TTC549 (cell line): Measurements from ENCODE around the gene TIE1.

ENCODE experiments used
- FAIRE-seq: peaks from 2 replicates; lab custom pipeline; 2012; peaks lifted over from hg19 to GRCh38; lab: Jason Lieb, UNC

Gene TIE1

DNA sequence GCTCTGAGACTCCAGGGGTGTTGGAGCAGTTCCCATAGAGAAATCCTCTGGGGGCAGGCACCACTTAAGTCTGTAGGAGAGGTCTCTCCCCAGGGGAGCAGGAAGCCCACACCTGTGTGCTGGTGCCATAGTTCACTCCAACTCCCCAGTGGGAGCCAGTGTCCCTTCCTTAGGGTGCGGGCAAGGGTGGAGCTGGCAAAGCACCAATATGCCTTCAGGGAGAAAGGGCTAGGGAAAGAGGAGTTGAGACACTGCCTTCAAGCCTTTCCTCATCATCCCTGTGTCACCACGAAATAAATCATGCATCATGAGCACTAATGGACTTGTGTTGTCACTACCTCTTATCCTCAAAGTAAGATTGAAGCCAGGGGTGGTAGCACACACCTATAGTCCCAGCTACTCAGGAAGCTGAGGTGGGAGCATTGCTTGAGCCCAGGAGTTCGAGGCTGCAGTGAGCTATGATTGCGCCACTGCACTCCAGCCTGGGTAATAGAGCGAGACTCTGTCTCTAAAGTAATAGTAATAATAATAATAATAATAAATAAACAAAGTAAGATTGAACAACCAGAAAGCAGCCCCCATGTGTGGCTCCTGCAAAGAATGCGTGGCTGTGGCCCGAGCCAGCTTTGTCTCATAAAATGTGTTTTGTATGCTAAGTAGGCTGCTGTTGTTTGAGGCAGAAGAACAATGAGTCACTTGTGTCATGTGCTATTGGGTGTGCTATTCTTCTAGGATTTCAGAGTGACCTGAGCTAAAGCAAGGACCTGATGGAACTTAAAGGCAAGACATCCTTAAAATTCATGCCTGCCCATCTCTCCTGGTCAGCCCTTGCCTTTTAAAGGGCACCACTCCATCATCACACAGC is 6.7 kb upstream of the TIE1 start:
- FAIRE-seq = no peak

DNA sequence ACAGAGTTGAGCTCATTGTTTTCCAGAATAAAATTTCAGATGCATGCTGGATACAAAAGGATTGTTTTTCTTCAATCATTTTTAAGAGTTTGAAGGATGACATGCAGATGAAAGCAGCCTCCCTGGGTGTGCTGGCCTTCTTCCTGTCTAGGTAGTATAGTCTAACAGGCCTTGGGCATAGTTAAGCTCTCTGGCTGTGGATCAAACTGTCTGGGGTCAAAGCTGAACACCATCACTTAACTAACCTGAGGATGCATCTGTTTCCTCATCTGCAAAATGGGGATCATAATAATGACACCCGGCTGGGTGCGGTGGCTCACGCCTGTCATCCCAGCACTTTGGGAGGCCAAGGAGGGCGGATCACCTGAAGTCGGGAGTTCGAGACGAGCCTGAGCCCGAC is 6.0 kb upstream of the TIE1 start:
- FAIRE-seq = no peak

DNA sequence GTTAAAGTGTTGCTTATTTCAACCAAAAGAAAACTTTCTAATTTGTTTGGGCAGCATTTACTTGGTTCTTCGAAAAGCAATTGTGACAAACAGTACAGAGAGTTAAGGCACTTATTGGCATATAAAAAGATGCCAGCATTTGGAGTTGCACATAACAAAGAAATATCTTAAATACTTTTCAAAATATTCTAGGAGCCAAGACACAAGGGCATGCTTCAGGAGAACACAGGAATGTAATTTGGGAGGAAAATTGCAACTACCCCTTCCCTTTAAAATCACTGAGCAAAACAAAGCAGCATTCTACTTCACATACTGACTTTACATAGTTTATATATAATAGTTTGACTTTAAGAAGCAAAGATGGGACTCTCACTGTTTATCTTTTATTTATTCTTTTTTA is 4.6 kb upstream of the TIE1 start:
- FAIRE-seq = no peak

DNA sequence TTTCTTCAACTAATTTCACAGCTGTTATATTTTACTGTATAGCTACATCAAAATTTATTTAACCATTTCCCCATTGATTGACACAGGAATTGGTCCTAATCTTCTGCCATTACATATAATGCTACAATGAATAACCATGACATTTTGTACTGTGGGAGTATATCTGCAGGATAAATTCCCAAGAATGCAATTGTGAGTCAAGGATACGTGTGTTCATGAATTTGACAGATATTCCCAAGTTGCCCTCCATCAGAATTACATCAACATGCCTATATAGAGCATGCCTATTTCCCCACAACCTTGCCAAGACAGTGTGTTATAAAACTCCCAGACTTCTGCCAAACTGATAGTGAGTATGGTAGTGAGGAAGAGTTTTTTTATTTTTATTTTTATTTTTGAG is 2.7 kb upstream of the TIE1 start:
- no peak for FAIRE-seq

DNA sequence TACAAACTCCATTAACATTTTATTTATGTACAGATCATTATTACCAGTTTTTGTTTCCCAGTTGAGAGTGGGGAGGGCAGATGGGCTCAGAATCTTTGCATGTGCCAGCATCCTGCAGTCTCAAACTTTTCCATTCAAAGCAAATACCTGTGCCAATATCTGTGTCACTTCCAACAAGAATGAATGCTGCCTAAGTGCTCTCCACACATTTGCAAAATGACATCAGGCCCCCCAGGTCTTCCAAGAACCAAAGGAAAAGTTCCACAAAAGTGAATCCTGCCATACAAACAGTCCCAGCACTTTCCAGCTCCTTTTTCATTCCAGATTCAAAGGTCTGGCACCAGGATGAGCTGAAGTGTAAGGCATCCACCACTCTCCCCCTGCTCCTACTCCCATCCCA is 1.7 kb upstream of the TIE1 start:
- FAIRE-seq = no peak

DNA sequence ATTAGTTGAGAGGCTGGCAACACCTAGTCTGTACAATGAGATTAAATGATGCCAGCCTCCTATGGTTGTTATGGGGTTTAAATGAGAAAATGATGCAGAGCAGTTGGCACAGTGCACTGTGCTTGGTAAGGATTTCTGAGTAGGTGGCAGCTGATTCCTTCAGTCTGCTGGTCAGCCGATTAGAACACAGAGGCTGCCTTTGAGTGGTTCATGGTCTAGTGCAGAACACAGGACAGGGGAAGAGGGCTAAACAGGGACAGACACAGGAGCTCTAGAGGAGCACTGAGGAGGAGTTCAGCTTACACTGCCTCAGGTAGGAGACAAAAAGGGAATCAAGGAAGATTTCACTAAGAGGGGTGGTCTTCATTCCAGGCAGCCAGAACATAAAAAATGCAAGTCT is 1.4 kb downstream of the TIE1 start:
- FAIRE-seq = no peak

DNA sequence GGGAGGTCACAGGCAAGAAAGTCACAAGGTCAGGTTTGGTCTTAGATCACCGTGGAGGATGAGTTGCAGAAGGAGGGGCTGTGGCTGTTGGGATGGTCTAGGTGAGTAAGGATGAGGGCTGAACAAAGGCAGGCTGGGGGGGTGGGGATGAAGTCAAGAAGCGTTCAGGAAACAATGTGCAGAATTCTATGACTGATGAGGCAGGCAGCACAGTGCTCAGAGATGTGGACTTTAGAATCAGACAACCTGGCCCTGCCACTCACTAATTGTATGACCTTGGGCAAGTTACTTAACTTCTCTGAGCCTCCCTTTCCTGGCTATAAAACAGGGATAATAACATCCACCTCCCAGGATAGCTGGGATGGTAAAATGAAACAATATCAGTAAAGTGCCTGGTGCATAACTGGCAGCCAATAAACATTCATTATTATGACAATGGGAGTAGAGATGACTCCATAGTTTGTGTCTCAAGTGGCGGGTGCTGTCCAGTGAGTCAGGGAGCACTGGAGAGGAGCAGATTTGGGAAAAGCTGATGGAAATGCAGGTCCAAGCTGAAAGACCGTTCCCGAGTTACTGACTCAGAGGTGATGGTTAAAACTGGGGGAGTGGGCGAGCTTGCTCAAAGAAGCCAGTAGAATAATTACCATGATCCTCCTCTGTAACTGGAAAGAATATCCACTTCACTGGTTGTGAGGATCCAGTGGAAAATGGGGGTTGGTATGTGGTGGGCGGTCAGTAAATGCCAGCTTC is 2.1 kb downstream of the TIE1 start:
- FAIRE-seq = no peak

DNA sequence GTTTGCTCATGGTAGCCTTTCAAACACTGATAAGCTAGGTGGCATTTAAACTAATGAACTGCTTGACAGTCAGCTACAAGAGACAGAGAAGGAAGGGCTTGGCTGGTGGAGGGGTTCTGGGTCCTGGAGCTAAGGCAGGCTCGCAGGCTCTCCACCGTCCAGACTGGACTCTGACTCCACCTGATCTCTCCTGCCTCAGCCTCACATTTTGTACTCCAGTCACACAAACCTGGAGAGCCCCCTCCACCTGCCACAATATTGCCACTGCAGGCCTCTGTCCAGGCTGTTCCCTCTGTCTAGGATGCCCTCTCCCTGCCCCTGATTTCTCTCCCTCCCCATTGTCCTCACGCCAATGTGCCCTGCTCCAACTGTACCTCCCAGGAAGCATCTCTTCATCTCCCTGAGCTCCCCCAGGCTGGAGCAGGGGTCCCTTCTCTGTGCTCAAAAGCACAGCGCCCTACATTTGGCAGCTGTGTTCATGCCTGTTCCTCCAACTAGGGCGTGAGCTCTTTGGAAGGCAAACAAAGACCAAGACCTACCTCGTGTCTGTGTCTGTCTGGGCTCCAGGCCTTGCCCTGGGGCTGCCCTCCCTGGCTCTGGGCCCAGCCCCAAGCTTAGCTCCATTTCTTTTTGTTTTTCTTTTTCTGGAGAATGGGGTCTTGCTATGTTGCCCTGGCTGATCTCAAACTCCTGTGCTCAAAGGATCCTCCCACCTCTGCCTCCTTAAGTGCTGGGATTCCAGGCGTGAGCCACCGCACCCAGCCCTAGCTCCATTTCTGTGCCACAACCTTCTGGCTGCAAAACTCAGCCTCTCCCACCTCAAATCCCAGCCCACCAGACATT is 2.9 kb downstream of the TIE1 start:
- FAIRE-seq = no peak

DNA sequence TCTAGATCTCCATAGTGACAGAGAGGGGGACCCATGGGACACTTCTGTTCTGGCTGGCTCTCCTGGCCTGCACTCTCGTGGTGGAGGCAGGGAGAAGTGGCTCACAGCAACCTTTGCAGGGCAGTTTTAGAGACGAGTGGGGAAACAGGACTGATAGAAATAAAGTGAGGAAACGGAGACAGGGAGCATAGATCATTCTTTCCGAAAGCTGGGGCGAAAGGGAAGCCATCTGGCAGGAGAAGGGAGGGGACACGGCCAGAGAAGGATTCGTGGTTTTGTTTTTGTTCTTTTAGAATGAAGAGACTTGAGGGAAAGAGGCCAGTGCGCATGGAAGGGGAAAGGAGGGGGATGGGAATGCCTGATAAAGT is 3.5 kb downstream of the TIE1 start:
- no peak for FAIRE-seq

DNA sequence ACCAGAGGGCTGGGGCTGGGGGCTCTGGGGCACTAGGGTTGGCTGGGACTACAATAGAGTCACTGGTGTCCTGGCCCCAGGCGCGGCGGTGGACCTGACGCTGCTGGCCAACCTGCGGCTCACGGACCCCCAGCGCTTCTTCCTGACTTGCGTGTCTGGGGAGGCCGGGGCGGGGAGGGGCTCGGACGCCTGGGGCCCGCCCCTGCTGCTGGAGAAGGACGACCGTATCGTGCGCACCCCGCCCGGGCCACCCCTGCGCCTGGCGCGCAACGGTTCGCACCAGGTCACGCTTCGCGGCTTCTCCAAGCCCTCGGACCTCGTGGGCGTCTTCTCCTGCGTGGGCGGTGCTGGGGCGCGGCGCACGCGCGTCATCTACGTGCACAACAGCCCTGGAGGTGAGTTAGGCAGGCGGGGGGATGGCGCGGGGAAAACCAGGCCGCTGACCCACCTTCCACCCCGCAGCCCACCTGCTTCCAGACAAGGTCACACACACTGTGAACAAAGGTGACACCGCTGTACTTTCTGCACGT is 4.1 kb downstream of the TIE1 start:
- no peak for FAIRE-seq

DNA sequence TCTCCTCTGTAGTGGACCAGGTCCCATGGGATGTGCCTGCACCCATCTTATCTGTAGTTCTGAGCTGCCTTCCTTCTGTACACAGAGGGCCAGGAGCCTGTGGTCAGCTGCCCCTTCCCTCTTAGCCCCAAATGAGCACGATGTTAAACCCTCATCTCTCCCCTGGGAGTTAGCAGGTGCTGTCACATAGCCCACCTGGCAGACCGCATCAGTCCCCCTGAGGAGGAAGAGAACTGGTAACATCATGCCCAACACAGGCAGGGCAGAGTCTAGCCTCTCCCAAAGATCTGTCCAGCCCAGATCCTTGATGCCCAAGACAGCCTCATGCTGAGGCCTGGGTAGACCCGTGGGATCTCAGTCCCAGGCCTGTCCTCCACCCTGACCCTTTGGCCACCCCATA is 4.7 kb downstream of the TIE1 start:
- no peak for FAIRE-seq

DNA sequence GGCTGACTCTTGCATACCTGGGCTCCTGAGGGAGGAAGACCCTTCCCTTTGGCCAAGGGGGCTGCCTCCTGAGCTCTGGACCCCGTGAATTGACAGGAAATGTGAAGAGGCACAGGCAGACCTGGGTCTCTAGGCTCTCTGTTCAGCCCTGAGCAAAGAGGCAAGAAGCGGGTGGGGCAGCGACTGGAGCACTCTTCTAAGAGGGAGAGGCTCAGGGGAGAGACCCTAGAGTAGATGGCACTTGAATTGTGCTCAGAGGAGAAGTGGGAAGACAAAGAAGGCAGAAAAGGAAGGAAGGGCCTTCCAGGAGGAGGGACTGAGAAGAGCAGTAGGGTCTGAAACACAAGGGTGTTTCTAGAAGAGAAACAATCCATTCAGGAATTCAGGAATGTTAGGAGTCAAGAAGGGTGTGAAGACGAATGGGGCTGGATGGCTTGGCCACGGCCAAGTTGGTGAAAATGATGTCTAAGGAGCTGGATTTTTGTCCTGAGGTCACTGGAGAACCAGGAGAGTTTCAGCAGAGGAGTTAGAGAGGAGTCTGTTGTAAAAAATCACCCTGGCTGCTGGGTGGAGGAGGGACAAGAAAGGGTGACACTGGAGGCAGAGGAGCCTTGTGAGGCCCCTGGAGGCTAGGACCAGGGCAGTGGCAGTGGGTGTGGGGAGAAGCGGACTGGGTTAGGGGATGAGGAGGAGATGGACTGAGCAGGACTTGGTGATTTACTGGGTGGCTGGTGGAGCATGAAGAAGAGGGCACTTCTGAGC is 5.3 kb downstream of the TIE1 start:
- FAIRE-seq = no peak

DNA sequence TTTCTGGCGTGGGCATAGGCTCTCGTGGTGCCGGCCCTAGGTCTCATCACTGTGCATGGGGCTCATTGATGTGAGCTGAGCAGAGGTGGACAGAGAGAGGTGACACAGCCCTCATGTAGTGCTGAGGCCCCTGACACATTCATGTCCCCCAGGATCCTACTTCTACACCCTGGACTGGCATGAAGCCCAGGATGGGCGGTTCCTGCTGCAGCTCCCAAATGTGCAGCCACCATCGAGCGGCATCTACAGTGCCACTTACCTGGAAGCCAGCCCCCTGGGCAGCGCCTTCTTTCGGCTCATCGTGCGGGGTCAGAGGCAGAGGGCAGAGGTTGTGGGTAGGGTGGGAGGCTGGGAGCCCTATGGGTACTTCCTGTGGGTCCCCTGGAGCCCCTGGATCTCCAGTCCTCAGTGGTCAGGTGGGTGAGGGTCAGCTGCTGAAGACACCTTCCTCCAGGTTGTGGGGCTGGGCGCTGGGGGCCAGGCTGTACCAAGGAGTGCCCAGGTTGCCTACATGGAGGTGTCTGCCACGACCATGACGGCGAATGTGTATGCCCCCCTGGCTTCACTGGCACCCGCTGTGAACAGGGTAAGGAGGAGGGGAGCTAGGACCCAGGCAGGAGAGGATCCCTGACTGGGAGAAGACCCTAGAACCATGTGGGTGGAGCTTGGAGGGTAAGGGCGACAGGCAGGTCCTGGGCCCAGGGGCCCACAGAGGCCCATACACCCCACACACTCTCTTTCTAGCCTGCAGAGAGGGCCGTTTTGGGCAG is 6.1 kb downstream of the TIE1 start:
- FAIRE-seq = no peak

DNA sequence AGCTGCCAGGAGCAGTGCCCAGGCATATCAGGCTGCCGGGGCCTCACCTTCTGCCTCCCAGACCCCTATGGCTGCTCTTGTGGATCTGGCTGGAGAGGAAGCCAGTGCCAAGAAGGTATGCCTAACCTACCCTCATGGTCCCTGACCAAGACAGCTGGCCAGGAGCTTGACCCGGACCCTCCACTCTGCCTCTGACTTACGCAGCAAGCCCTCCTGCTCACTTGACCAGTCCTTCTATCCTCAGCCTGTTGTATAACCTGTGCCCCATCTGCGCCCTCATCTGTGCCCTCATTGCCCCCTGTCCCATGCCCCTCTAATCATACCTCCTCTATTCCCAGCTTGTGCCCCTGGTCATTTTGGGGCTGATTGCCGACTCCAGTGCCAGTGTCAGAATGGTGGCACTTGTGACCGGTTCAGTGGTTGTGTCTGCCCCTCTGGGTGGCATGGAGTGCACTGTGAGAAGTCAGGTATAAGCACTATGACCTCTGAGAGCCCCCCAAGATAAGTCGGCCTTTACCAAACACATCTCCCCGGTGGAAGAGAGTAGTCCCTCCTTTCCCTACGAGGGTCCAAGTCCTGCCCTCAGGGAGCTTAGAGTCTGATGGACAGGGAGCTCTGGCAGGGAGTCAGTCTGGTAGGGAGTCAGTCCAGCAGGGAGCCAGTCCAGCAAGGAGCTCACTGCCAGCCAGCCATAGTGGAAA is 6.8 kb downstream of the TIE1 start:
- FAIRE-seq = no peak

DNA sequence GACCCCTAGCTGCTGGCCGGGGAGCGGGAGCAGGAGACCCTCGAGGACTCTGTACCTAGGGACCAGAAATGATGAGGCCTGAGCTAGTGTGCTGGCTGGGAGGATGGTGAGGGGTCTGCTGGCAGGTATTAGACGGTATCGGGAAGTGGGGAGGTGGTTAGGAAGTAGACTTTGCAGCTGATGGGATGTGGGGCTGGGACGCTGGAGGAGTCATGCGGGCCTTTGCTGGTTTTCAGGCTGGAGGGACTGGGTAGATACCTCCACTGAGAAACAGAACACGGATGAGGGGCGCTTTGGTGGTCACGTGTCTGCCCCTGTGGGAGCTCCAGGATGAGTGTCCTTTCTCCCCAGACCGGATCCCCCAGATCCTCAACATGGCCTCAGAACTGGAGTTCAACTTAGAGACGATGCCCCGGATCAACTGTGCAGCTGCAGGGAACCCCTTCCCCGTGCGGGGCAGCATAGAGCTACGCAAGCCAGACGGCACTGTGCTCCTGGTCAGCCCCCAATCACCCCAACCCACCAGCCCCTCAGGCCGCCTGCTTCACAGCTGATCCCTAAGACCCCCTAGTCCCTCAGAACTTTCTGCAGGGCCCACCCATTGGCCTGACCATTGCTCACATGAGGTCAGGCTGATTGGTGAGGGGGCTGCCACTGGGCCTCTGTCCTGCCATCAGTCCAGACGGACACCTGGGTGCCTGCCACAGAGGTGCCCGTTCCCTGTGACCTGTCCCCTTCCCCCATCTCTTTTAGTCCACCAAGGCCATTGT is 8.0 kb downstream of the TIE1 start:
- FAIRE-seq = no peak

DNA sequence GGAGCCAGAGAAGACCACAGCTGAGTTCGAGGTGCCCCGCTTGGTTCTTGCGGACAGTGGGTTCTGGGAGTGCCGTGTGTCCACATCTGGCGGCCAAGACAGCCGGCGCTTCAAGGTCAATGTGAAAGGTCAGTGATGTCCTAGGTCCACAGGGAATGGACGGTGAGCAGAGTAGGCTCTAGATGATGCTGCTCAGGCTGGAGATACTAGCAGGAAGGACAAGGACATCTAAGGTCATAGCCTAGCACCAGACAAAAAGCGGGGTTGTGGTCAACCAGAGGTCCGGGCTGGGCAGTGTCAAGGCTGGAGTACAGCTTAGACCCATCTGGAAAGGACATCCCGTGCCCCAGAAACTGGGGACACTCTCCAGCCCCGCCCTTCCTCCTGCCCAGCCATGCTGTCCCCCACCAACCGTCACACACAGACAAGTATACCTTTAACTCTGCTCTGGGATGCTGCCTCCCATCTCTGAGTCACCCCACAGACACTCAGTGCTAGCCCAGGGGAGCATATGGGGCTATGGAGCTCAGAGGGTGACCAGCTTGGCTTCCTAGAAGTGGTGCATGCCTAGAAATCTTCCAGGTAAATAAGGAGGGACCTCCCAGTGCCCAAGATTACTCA is 8.7 kb downstream of the TIE1 start:
- FAIRE-seq = no peak

DNA sequence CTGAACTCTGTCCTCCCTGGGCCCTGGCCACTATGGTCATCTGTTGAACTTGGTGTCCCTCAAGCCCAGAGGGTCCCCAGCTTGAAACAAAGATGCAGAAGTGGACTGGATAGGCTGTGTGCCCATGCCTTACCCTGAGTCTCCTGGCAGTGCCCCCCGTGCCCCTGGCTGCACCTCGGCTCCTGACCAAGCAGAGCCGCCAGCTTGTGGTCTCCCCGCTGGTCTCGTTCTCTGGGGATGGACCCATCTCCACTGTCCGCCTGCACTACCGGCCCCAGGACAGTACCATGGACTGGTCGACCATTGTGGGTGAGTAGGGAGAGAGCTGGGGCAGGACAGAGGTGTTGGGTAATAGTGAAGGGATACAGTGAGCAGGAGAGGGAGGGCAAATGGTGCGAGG is 10.7 kb downstream of the TIE1 start:
- no peak for FAIRE-seq

DNA sequence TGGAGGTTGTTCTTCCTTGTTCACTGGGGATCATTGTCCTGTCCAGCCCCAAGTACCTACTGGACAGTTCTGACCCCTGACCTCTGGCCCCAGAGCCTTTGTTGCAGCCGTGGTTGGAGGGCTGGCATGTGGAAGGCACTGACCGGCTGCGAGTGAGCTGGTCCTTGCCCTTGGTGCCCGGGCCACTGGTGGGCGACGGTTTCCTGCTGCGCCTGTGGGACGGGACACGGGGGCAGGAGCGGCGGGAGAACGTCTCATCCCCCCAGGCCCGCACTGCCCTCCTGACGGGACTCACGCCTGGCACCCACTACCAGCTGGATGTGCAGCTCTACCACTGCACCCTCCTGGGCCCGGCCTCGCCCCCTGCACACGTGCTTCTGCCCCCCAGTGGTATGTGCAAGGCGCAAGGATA is 11.4 kb downstream of the TIE1 start:
- no peak for FAIRE-seq
